GM21390 (cell line): Measurements from ENCODE around the gene ITPK1.

Source experiments
- ATAC-seq: cut with Tn5 transposase; IDR thresholded peaks from one replicate; pipeline ENCODE4 v1.9.1; 2021; ENCODE audit not compliant: unreplicated experiment

The ITPK1 gene

DNA sequence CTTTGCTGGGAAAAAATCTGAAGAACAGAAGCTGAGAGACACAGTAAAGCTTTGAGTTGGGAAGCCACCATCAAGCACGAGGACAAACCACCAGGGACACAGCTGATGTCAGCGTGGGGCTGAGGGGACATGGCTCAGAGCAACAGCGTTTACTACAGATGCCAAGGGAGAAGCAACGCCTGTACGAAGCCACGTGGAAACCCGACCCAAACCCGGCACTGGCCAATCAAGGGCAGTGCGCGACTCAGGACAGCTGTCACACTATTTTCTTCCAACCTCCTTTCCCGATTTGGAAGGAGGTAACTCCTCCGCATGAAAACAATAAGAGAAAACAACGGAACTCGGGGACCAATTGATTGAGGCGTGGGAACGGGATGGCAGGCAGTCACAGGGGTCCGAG lies 213.0 kb downstream of the ITPK1 start:
- ATAC-seq: no peak

DNA sequence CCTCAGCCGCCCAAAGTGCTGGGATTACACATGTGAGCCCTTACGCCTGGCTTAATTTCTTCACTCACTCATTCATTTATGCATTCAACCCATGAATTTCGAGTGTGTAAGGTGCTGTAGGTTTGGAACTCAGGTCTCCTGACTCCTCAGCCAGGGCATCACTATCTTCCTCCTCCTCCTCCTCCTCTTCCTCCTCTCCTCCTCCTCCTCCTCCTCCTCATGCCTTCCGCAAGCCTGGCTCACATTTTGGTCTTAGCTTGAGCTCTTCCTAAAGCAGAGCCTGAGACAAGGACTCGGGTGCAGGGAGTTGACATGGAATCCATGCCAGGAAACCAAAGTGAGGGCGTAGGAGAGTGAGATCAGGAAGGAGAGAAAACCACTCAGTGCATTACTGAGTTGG lies 213.5 kb downstream of the ITPK1 start:
- no peak for ATAC-seq

DNA sequence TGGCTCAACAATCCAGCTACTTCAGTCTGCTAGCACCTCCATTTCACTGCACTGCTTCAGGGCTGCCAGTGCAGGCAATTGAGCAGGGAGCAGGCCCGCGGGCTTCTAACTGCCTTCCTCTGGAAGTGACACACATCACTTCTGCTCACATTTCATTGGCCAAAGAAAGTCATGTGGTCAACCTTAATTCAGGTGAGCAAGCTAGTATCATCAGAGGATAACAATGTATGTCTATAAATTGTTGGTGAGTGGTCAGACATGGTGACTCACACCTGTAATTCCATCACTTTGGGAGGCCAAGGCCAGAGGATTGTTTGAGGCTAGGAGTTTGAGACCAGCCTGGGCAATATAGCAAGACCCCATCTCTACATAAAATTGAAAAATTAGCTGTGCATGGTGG lies 215.1 kb downstream of the ITPK1 start:
- no peak for ATAC-seq

DNA sequence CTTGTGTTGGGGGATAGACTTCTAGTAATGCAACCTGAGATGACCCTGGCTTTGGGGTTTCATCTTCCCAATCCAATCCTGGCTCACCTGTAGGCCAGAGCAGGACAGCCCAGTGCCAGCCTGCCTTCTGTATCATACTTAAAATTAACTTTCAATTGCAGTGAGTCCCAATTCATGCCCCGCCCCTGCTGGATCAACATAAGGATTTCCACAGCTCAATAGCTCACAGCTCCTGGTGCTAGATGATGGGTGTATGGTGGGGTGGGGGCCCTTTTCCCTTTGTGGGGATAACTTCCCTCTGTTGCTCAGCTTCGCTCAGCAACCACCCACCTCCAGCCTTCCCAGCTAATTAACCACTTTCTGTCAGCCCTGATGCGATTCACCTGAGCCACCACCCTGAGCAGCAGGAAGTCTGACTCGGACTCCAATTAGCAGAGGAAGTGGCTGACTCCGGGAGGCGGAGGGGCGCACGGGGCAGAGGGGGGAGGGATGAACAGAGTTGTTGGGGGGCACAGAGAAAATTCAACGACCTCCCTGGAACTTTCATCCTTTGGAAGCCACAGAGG lies 217.1 kb downstream of the ITPK1 start:
- no peak for ATAC-seq

DNA sequence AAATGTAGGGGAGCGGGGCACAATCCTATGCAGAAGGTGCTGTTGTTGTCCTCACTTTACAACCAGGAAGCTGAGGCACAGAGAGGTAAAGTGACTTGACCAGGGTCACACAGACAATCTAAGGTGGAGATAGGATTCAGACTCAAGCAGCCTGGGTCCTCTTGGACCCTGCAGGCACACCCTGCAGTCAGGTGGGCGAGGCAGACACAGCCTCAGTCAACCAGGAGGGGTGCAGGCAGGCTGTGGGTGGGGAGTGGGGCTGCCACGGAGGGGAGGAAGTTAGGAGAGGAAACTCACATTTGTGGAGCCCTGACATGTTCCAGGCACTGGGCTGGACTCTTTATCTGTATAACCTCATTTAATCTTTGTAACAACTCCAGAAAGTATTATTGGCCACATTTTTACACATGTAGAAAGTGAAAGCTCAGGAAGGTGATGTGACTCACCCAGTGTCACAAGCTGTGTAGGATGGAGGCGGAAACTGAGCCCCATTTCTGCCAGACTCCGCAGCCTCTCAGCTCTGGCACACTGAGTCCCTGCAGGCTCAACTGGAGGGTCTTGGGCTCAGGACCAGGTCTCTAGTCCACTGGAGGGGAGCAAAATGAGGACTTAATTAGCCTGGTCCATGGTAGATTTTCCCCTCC lies 217.7 kb downstream of the ITPK1 start:
- no peak for ATAC-seq

DNA sequence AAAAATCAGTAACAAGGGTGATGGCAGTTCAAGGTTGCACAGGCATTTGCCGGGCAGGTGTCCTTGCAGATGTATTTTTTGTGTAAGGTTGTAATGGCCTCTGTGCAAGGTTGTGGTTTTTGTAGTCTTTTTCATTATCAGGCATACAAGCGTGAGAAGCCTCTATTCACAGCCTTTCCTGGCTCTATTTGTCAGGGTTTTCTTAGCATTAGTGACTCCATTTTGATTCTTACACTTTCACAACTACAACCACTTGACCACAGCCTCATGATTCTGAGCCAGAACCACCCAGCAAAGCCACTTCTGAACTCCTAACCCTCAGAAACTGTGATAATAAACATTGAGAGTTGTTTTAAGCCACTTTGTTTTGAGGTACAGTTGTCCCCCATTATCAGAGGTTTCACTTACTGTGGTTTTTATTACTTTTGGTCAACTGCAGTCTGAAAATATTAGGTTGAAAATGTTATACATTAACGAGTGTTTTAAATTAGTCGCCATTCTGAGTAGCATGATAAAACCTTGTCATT lies 220.3 kb downstream of the ITPK1 start:
- ATAC-seq: no peak

DNA sequence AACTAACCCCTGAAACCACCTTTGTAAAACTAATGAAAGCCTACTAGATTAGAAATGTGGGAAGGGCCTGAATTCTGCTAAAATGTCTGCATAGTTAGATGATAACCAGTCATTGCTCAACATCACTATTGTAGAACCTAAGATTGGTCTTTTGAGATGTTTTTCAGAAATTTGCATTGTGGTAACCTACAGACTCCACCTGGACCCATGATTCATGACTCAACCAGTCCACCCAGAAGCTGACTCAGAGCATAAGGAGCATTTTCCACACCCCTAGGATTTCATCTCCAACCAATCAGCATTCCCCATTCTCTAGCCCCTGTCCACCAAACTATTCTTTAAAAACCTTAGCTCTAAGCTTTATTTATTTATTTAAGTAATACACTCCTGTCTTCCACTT lies 223.1 kb downstream of the ITPK1 start:
- ATAC-seq: no peak

DNA sequence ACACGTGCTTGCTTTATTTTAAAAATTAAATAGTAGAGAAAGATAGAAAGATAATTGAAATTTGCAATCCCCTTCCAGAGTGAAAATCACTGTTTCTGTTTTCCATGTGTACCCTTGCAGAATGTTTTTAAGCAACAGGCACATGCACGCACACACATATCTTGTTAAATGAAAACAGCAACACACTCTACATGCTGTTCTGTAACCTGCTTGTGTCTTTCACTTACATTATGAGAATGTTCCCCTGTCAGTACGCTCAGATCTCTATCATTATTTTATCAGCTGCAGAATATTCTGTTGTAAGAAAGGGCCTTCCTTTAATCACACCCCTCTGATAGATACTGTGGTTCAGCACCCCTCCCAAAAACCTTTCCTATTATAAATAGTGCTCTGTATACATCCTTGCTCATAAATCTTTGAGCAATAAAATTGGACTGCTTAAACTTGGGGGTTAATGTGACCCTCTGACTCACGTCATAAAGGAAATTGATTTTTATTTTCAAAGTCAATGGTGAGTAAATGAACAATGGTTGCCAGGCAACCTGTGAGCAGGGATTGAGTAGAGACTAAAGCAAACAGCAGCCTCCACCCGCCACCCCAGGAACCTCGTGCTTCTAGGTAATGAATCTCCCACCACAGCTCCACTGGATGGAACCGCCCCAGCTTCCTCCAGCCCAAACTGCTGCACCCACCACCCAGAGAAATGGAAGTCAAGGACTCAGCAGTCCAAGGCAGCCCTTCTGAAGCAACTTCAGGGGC lies 224.7 kb downstream of the ITPK1 start:
- no peak for ATAC-seq

DNA sequence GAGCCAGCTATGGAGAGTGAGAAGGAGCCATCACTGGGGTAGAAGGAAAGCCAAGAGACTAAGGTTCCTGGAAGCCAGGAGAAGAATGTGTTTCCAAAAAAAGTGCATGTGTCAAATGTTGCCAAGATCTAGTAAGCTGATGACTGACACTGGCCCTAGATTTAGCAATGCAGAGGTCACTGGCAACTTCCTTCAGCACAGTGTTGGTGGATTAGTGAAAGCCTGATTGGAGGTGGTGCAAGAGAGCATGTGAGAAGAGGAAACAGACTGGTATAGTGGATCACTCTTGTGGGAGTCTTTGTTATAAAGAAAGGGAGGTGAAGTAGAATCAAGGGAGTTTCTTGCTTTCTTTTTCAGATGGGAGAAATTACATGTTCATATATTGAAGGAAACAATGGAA lies 226.8 kb downstream of the ITPK1 start:
- ATAC-seq: no peak

DNA sequence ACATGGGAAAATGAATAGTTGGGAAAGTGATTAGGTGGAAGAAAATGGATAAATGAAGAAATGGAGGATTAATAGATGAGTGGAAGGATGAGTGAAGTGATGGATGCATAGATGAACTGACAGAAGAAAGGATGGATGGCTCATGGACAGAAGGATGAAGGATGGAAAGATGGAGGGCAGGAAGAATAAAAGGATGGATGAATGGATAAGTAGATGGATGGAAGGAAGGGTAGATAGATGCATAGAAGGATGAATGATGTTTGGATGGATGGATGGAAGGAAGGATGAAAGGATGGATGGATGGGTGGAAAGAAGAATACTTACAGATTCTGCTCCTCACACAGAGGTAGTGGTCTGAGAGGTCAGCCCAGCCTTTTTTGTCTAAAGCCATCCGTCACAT lies 228.6 kb downstream of the ITPK1 start:
- ATAC-seq: no peak
